Neutrophil (primary cell): ENCODE results near the gene NUDT13.

Source experiments
- H3K27ac ChIP-seq: fragments of 200-600 bp; sonication (generic); 2 replicates; pipeline ENCODE4 v1.5.1; 2016; ENCODE audit warnings: mild to moderate bottlenecking, moderate library complexity
- H3K27me3 ChIP-seq: fragments of 200-600 bp; sonication (generic); 2 replicates; pipeline ENCODE4 v1.6.0; 2016; ENCODE audit warnings: mild to moderate bottlenecking
- H3K36me3 ChIP-seq: fragments of 200-600 bp; sonication (generic); 2 replicates; pipeline ENCODE4 v1.5.1; 2017
- H3K4me1 ChIP-seq, 2 experiments: fragments of 200-600 bp in 1 of 2; sonication (generic) in 1 of 2; 1 replicate in 1 of 2; 2 replicates in 1 of 2; pipeline versions ENCODE4 v1.5.1 to v1.6.1; 2013 to 2016; ENCODE audit warnings: low read depth in 1 of 2, low read length in 1 of 2, mild to moderate bottlenecking in 1 of 2, moderate library complexity in 1 of 2; ENCODE audit not compliant: control insufficient read depth in 1 of 2, insufficient read depth in 1 of 2
- H3K4me3 ChIP-seq, 2 experiments: fragments of 200-600 bp in 1 of 2; sonication (generic) in 1 of 2; 1 replicate in 1 of 2; 2 replicates in 1 of 2; pipeline ENCODE4 v1.5.1; 2013 to 2016; ENCODE audit warnings: low read depth in 1 of 2, low read length in 1 of 2, mild to moderate bottlenecking in 1 of 2, moderate library complexity in 1 of 2
- H3K9me3 ChIP-seq: fragments of 200-600 bp; sonication (generic); 2 replicates; pipeline ENCODE4 v1.5.1; 2016
- TF ChIP-seq, protein P1 (sequence below): fragments of 200-600 bp; sonication (generic); IDR thresholded peaks from 2 replicates; pipeline ENCODE4 v1.5.1; 2016; ENCODE audit warnings: antibody characterized with exemption

The NUDT13 gene

DNA sequence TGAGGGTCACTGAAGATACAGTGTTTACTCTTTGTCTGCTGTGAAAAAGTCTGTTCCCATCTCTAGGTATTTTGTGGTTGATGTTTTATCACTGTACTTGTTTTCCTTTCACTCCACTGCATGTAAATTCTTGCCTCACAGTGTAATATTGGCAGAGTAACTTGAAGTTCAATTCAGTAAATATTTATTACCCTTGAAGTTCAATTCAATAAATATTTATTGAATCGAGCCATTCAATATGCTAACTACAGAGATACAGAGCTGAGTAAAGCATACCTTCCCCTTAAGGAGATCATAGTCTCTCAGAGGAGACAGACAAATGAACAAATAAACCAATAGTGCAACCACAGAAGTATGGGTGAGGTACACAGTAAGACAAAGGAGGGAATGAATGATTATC, 9.2 kb downstream of the NUDT13 start:
- H3K36me3 ChIP-seq: peaks cover 29% of the 10 kb centered on the region
- no peak overlapping the region for H3K27ac ChIP-seq
- H3K27me3 ChIP-seq: no peaks in the 10 kb centered on the region
- no peaks in the 10 kb centered on the region for H3K4me1 ChIP-seq
- no peak overlapping the region for H3K4me3 ChIP-seq
- H3K9me3 ChIP-seq: no peaks in the 10 kb centered on the region
- TF ChIP-seq, protein P1, sequence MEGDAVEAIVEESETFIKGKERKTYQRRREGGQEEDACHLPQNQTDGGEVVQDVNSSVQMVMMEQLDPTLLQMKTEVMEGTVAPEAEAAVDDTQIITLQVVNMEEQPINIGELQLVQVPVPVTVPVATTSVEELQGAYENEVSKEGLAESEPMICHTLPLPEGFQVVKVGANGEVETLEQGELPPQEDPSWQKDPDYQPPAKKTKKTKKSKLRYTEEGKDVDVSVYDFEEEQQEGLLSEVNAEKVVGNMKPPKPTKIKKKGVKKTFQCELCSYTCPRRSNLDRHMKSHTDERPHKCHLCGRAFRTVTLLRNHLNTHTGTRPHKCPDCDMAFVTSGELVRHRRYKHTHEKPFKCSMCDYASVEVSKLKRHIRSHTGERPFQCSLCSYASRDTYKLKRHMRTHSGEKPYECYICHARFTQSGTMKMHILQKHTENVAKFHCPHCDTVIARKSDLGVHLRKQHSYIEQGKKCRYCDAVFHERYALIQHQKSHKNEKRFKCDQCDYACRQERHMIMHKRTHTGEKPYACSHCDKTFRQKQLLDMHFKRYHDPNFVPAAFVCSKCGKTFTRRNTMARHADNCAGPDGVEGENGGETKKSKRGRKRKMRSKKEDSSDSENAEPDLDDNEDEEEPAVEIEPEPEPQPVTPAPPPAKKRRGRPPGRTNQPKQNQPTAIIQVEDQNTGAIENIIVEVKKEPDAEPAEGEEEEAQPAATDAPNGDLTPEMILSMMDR: no peak

DNA sequence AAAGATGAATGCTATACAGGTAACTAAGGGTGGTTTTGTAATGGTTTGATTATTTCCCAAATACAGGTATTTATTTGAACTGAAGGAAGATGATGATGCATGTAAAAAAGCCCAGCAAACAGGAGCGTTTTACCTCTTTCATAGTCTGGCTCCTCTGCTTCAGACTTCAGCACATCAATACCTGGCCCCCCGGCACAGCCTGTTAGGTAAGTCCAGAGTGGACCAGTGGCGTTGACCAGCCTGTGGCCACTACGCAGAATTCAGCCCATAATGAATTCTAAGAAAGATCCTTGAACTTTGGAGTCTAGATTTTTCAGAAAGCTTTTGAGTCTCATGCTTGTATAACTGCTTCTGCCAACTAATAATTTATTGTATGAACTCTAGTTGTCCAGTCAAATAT, 9.7 kb downstream of the NUDT13 start:
- H3K36me3 ChIP-seq: peaks cover 33% of the 10 kb centered on the region

DNA sequence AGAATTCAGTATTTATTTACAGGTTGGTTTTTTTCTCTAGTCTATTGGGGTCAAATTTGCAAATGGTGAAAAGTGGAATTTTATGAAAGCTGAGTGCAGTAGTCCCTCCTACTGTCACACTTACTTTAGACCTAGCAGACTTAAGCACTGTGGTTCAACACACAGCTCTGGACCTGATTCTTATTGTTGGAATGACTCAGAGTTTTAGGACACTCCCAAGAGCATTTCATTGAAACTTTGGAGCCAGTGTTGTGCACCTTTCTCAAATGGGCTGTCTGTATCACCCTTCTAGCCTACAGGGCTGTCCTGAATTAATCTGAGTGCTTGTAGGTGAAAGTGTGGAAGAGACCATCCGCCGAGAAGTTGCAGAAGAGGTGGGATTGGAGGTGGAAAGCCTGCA, 16.1 kb downstream of the NUDT13 start:
- no peak overlapping the region for H3K27ac ChIP-seq
- H3K27me3 ChIP-seq: no peaks in the 10 kb centered on the region
- H3K9me3 ChIP-seq: no peaks in the 10 kb centered on the region
- TF ChIP-seq, protein P1: no peak
- no peaks in the 10 kb centered on the region for H3K4me1 ChIP-seq
- H3K36me3 ChIP-seq: peaks cover 58% of the 10 kb centered on the region
- H3K4me3 ChIP-seq: no peak overlapping the region

More for the DNA sequence above, 9.7 kb downstream of the NUDT13 start:
- H3K4me1 ChIP-seq: no peaks in the 10 kb centered on the region
- no peaks in the 10 kb centered on the region for H3K27me3 ChIP-seq
- H3K4me3 ChIP-seq: no peak overlapping the region
- no peak overlapping the region for H3K27ac ChIP-seq
- TF ChIP-seq, protein P1: no peak
- no peaks in the 10 kb centered on the region for H3K9me3 ChIP-seq

DNA sequence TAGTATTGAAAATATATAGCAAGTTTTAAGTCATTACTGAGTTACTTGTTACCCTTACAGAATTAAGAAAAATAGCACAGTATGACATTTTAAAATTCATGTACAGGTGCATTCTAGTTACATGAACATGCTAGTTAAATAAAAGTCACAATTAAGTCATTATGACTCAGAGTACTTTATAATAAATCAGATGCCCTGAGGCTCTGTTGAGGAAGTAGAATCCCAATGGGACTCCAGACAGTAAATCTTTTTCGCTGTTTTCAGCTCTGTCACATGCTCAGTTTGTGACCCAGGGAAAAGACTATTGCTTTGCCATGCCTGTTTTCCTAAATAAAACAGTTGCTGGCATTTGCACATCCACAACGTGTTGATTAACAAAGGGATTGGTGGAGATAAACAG, 21.0 kb downstream of the NUDT13 start:
- H3K36me3 ChIP-seq: peaks cover 78% of the 10 kb centered on the region
- no peaks in the 10 kb centered on the region for H3K4me1 ChIP-seq
- no peak overlapping the region for H3K4me3 ChIP-seq
- H3K27ac ChIP-seq: no peak overlapping the region
- TF ChIP-seq, protein P1: no peak
- H3K9me3 ChIP-seq: no peaks in the 10 kb centered on the region
- no peaks in the 10 kb centered on the region for H3K27me3 ChIP-seq

DNA sequence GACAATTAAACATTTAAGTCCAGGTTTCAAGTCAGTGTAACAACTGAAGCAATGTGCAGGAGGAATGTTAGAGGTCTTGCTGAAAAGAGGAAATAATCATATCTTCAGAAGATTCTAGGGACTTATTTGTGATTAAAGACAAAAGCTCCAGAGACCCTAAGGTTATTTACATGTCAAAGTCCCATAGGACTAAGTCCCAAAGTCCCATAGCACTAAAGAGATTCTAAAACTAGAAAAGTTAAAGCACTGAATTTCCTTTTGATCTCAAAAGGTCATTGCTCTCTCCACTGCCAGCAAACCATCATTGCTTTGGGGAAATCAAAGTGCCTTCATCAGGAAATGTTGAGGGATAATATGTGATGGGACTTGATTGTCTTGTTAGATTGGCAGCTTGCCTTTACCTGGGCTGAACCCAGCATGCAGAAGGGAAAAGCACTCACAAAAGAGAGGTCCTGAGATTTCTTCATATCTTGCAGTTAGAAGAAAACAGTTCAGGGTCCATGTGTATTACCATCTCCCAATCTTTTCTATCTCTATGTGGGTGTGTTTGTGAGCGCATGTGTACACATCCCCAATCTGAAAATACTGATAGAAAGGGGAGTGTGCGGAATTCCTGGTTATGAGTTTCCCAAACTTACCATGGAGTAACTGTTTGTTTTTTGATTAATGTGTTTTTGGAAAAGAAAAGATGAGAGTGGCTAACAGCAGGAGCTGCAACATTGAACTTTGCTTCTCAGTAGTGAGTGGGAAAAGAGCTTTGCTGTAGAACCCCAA, 21.8 kb downstream of the NUDT13 start:
- H3K9me3 ChIP-seq: no peaks in the 10 kb centered on the region
- TF ChIP-seq, protein P1: no peak
- H3K4me1 ChIP-seq: no peaks in the 10 kb centered on the region
- no peak overlapping the region for H3K27ac ChIP-seq
- H3K27me3 ChIP-seq: no peaks in the 10 kb centered on the region
- H3K36me3 ChIP-seq: peaks cover 77% of the 10 kb centered on the region
- no peak overlapping the region for H3K4me3 ChIP-seq
